ENCODE measurements around the gene MOB3B.

Gene MOB3B

GRCh38 chr9:27373851-27374250 lies 155.8 kb downstream of the MOB3B start:
- Histone ChIP-seq H3K27me3 (ENCODE audit: insufficient read depth, low read depth, severe bottlenecking) (no peaks in the 10 kb centered on the region), H3K4me3 (ENCODE audit: low read depth, low read length) (no peak overlapping the region), H3K36me3 (no peaks in the 10 kb centered on the region), H3K9me3 (ENCODE audit: severe bottlenecking) (no peaks in the 10 kb centered on the region), H3K27ac (no peak overlapping the region)
- no peak for TF ChIP-seq CTCF (IDR thresholded peaks at IDR 0.05; ENCODE audit: low read depth, low read length)
- no peak for DNase-seq

DNA sequence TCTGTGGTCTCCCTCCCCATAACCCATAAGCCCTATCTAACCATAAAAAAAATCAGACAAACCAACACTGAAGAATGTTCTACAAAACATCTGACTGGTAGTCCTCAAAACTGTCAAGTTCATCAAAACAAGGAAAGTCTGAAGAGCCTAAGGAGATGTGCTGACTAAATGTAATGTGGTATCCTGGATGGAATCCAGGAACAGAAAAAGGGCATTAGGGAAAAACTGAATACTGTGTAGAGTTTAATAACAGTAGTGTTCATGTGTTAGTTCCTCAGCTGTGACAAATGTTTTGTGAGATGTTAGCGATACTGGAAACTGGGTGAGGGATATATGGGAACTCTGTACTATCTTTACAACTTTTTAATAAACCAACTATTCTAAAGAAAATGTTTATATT lies 157.0 kb downstream of the MOB3B start:
- Histone ChIP-seq H3K27ac (no peak overlapping the region), H3K4me3 (ENCODE audit: low read depth, low read length) (no peak overlapping the region), H3K9me3 (ENCODE audit: severe bottlenecking) (no peaks in the 10 kb centered on the region), H3K36me3 (no peaks in the 10 kb centered on the region), H3K27me3 (ENCODE audit: insufficient read depth, low read depth, severe bottlenecking) (no peaks in the 10 kb centered on the region)
- no peak for TF ChIP-seq CTCF (IDR thresholded peaks at IDR 0.05; ENCODE audit: low read depth, low read length)
- no peak for DNase-seq

DNA sequence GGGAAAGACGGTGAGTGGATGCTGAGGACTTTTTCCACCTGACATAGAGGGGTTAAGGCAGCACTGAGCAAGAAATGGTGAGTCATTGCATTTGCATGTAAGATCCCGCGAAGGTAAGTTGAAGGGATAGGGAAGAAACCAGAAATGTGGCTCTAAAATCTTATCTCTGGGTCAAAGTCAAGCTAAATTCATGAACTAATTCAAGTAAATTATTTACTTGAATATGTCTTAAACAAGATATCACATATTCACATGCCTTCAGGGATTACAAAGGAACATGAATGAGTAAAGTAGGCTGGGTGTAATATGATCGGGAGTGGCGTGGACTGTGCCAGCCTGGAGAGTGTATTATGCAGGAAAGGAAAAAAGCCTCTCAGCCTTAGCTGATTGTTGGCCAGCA lies 158.2 kb downstream of the MOB3B start:
- no peak overlapping the region for H3K27ac ChIP-seq
- no peak overlapping the region for H3K4me3 ChIP-seq (ENCODE audit: low read depth, low read length)
- H3K9me3 ChIP-seq (ENCODE audit: severe bottlenecking), result no peaks in the 10 kb centered on the region
- no peak for DNase-seq
- H3K27me3 ChIP-seq (ENCODE audit: insufficient read depth, low read depth, severe bottlenecking), result no peaks in the 10 kb centered on the region
- no peak for TF ChIP-seq CTCF (IDR thresholded peaks at IDR 0.05; ENCODE audit: low read depth, low read length)
- H3K36me3 ChIP-seq, result no peaks in the 10 kb centered on the region

DNA sequence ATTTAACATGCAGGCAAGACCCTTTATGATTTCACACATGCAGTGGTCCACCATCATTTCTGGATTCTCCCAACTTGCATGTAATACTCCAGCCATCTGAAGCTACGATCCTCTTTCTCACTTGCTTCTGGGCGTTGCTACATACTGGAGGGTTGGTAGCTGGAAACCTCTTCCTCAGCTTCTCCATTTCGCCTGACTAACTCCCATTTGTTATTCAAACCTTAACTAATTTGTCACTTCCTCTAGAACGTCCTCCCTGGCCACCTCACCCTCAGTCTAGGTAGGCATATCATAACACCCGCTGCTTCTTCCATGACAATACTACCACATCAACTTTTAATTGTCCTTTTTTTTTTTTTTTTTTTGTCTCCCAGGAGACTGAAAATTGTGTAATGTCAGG lies 160.0 kb downstream of the MOB3B start:
- H3K9me3 ChIP-seq (ENCODE audit: severe bottlenecking), result no peaks in the 10 kb centered on the region
- H3K27ac ChIP-seq, result no peak overlapping the region
- H3K27me3 ChIP-seq (ENCODE audit: insufficient read depth, low read depth, severe bottlenecking), result no peaks in the 10 kb centered on the region
- H3K4me3 ChIP-seq (ENCODE audit: low read depth, low read length), result no peak overlapping the region
- H3K36me3 ChIP-seq, result no peaks in the 10 kb centered on the region
- TF ChIP-seq CTCF (IDR thresholded peaks at IDR 0.05; ENCODE audit: low read depth, low read length), result no peak
- DNase-seq, result no peak

- Histone ChIP-seq H3K9me3 (ENCODE audit: severe bottlenecking) (no peaks in the 10 kb centered on the region), H3K4me3 (ENCODE audit: low read depth, low read length) (no peak overlapping the region), H3K27ac (no peak overlapping the region), H3K27me3 (ENCODE audit: insufficient read depth, low read depth, severe bottlenecking) (no peaks in the 10 kb centered on the region), H3K36me3 (no peaks in the 10 kb centered on the region)
- DNase-seq, result no peak
- no peak for TF ChIP-seq CTCF (IDR thresholded peaks at IDR 0.05; ENCODE audit: low read depth, low read length)
Observed at GRCh38 chr9:27368316-27368985, 161.2 kb downstream of the MOB3B start.

DNA sequence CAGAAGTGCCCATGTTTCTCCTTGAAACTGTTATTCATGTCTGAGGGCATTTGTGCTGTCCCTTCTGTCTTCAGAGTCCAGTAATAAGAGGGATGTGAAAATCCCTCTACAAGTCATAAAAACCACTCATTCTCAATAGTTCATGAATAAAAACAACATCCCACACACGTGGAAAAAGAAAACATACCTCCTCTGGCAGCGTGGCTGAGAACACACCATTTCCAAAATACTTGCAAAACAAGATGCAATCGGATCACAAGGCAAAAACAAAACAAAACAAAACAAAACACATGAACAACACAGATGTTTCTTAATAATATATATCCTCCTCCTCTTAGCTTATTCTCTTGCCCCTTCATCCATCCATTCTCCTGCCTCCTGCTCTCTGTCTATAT lies 161.7 kb downstream of the MOB3B start:
- no peaks in the 10 kb centered on the region for H3K36me3 ChIP-seq
- H3K9me3 ChIP-seq (ENCODE audit: severe bottlenecking), result no peaks in the 10 kb centered on the region
- TF ChIP-seq CTCF (IDR thresholded peaks at IDR 0.05; ENCODE audit: low read depth, low read length), result no peak
- no peaks in the 10 kb centered on the region for H3K27me3 ChIP-seq (ENCODE audit: insufficient read depth, low read depth, severe bottlenecking)
- no peak overlapping the region for H3K27ac ChIP-seq
- no peak overlapping the region for H3K4me3 ChIP-seq (ENCODE audit: low read depth, low read length)
- DNase-seq, result no peak

All from WERI-Rb-1 (cell line).